HepG2 (cell line): ENCODE data around the gene B3GNT2. TPM values are rescaled to one million over a fixed set of nuclear protein-coding genes. Genes with fewer than 3 reads are reported as not detected.

ENCODE experiments used
- ATAC-seq: fragments of 200-7000 bp; cut with Tn5 transposase; 3 replicates; pipeline ENCODE4 v1.9.1; 2020; ENCODE audit warnings: mild to moderate bottlenecking, moderate library complexity
- BruUV-seq: library from RNA; stranded (reverse); fragments of 400-500 nt; replicated peaks from 2 replicates; lab custom pipeline; 2021; lab: Mats Ljungman, UMichigan
- CTCF ChIA-PET: fragments of 300-600 bp; formaldehyde crosslinking; extraction: SDS; loops from one replicate; lab custom pipeline; 2021; ENCODE audit warnings: low total read pairs, inconsistent platforms, low intra/inter-chr PET ratio; lab: Yijun Ruan, JAX
- POLR2A ChIA-PET: fragments of 350-600 bp; sonication (Branson Sonifier 250); formaldehyde crosslinking; loops from one replicate; lab custom pipeline; 2020; ENCODE audit warnings: antibody characterized with exemption, inconsistent platforms; lab: Yijun Ruan, JAX
- DNase-seq: peaks from one replicate; pipeline ENCODE4 v3.0.0-alpha.2; 2015; ENCODE audit warnings: low spot score
- FAIRE-seq: peaks from 3 replicates; lab custom pipeline; 2011; peaks lifted over from hg19 to GRCh38; lab: Jason Lieb, UNC
- H2AFZ ChIP-seq: one replicate; pipeline ENCODE4 v1.6.1; 2011; ENCODE audit warnings: low read length, inconsistent platforms
- H3K27ac ChIP-seq: fragments of 300-600 bp; 3 replicates; pipeline ENCODE4 v1.8.0; 2011; ENCODE audit warnings: mixed run types, mild to moderate bottlenecking, mixed read lengths, low read length, inconsistent platforms; ENCODE audit not compliant: insufficient read depth; ENCODE audit errors: extremely low read length
- H3K27me3 ChIP-seq, 2 experiments: fragments of 200-600 bp in 1 of 2; 2 replicates in 1 of 2; 3 replicates in 1 of 2; pipeline versions ENCODE4 v1.6.0 to v1.8.0; 2011; ENCODE audit warnings: low read length in 2 of 2, mild to moderate bottlenecking in 2 of 2, moderate library complexity in 2 of 2, inconsistent platforms in 1 of 2; ENCODE audit not compliant: insufficient read depth in 2 of 2, control insufficient read depth in 1 of 2
- H3K36me3 ChIP-seq, 2 experiments: fragments of 200-600 bp in 1 of 2; replicated peaks in 1 of 2; 2 replicates in 1 of 2; 3 replicates in 1 of 2; pipeline versions ENCODE4 v1.5.1 to v1.8.0; 2011; ENCODE audit warnings: low read length in 2 of 2, inconsistent platforms in 1 of 2; ENCODE audit not compliant: insufficient read depth in 2 of 2, control insufficient read depth in 1 of 2
- H3K4me1 ChIP-seq: 2 replicates; pipeline ENCODE4 v1.5.1; 2012; ENCODE audit warnings: low read length, inconsistent platforms; ENCODE audit not compliant: insufficient read depth
- H3K4me2 ChIP-seq: 2 replicates; pipeline ENCODE4 v1.6.0; 2011; ENCODE audit warnings: low read depth, low read length, inconsistent platforms
- H3K4me3 ChIP-seq, 3 experiments: fragments of 200-600 bp in 1 of 3; sonication (generic), shearing (Covaris generic) in 1 of 3; replicated peaks in 1 of 3; 2 replicates each; pipeline ENCODE4 v1.5.1; 2011 to 2016; ENCODE audit warnings: low read length in 3 of 3, inconsistent platforms in 2 of 3, low read depth in 2 of 3, mild to moderate bottlenecking in 2 of 3, control low read depth in 1 of 3, mixed read lengths in 1 of 3; ENCODE audit not compliant: insufficient read depth in 1 of 3
- H3K79me2 ChIP-seq: one replicate; pipeline ENCODE4 v1.6.1; 2011; ENCODE audit warnings: low read length, inconsistent platforms; ENCODE audit not compliant: insufficient read depth
- H3K9ac ChIP-seq: 2 replicates; pipeline ENCODE4 v1.6.0; 2011; ENCODE audit warnings: mild to moderate bottlenecking, low read depth, low read length, inconsistent platforms; ENCODE audit not compliant: insufficient read depth
- H3K9me3 ChIP-seq: 2 replicates; pipeline ENCODE4 v1.5.1; 2012; ENCODE audit warnings: mild to moderate bottlenecking, low read length
- H4K20me1 ChIP-seq: 2 replicates; pipeline ENCODE4 v1.6.0; 2011; ENCODE audit warnings: inconsistent platforms, mild to moderate bottlenecking, low read length, moderate library complexity; ENCODE audit not compliant: insufficient read depth
- ARNT ChIP-seq: fragments of 450-650 bp; IDR thresholded peaks from 2 replicates; pipeline ENCODE4 v1.6.1; 2017
- CENPX ChIP-seq: sonication (generic); formaldehyde crosslinking; IDR thresholded peaks from 2 replicates; pipeline ENCODE4 v1.9.0; 2021; ENCODE audit warnings: mild to moderate bottlenecking, missing genetic modification reagents, moderate library complexity
- DMTF1 ChIP-seq: sonication (generic); formaldehyde crosslinking; IDR thresholded peaks from 2 replicates; pipeline ENCODE4 v1.4.0; 2020; ENCODE audit warnings: mild to moderate bottlenecking, missing genetic modification reagents
- DR1 ChIP-seq: sonication (generic); formaldehyde crosslinking; IDR thresholded peaks from 2 replicates; pipeline ENCODE4 v1.8.0; 2021; ENCODE audit warnings: mild to moderate bottlenecking, missing genetic modification reagents, inconsistent platforms
- FOXA1 ChIP-seq, 2 experiments: fragments of 450-650 bp in 1 of 2; sonication (generic) in 1 of 2; formaldehyde crosslinking in 1 of 2; IDR thresholded peaks; 2 replicates each; pipeline versions ENCODE4 v1.4.0 to v1.6.1; 2016 to 2020; ENCODE audit warnings: missing genetic modification reagents in 1 of 2
- GFI1 ChIP-seq: sonication (generic); formaldehyde crosslinking; IDR thresholded peaks from 2 replicates; pipeline ENCODE4 v1.5.0; 2020; ENCODE audit warnings: missing genetic modification reagents, mild to moderate bottlenecking, borderline replicate concordance
- GLMP ChIP-seq: sonication (generic); formaldehyde crosslinking; IDR thresholded peaks from 2 replicates; pipeline ENCODE4 v1.9.0; 2021; ENCODE audit warnings: missing genetic modification reagents, mild to moderate bottlenecking, borderline replicate concordance
- HMG20A ChIP-seq: IDR thresholded peaks from 2 replicates; pipeline ENCODE4 v1.6.1; 2016; ENCODE audit warnings: borderline replicate concordance
- HOMEZ ChIP-seq: IDR thresholded peaks from 2 replicates; pipeline ENCODE4 v1.6.1; 2016; ENCODE audit warnings: low read depth
- MATR3 ChIP-seq: sonication (generic); formaldehyde crosslinking; IDR thresholded peaks from 2 replicates; pipeline ENCODE4 v1.4.0; 2020; ENCODE audit warnings: missing genetic modification reagents
- MBNL3 ChIP-seq: fragments of 250-450 bp; sonication (Bioruptor Pico); conservative IDR thresholded peaks from 2 replicates; pipeline ENCODE4 v1.8.0; 2022; ENCODE audit warnings: mild to moderate bottlenecking, inconsistent platforms
- NFIB ChIP-seq: sonication (generic); formaldehyde crosslinking; IDR thresholded peaks from 2 replicates; pipeline ENCODE4 v1.9.0; 2021; ENCODE audit warnings: missing genetic modification reagents, mild to moderate bottlenecking, borderline replicate concordance
- RARG ChIP-seq: sonication (generic); formaldehyde crosslinking; IDR thresholded peaks from 2 replicates; pipeline ENCODE4 v1.4.0; 2020; ENCODE audit warnings: low read depth, mild to moderate bottlenecking, missing genetic modification reagents
- TAF1 ChIP-seq: sonication (generic); formaldehyde crosslinking; IDR thresholded peaks from 2 replicates; pipeline ENCODE4 v1.4.0; 2020; ENCODE audit warnings: missing genetic modification reagents
- TFDP1 ChIP-seq: IDR thresholded peaks from 2 replicates; pipeline ENCODE4 v1.6.1; 2016; ENCODE audit warnings: missing compliant biosample characterization, missing genetic modification reagents, borderline replicate concordance
- ZBTB14 ChIP-seq: sonication (generic); formaldehyde crosslinking; IDR thresholded peaks from 2 replicates; pipeline ENCODE4 v1.4.0; 2020; ENCODE audit warnings: missing genetic modification reagents
- ZNF232 ChIP-seq: sonication (generic); formaldehyde crosslinking; IDR thresholded peaks from 2 replicates; pipeline ENCODE4 v1.4.0; 2020; ENCODE audit warnings: missing genetic modification reagents, borderline replicate concordance
- ZNF546 ChIP-seq: sonication (generic); formaldehyde crosslinking; conservative IDR thresholded peaks from 2 replicates; pipeline ENCODE4 v1.8.1; 2023; ENCODE audit warnings: mild to moderate bottlenecking, missing genetic modification reagents
- WGBS: methylation state at CpG from one replicate; pipeline ENCODE4 v1.1.6; 2017; ENCODE audit warnings: low lambda C conversion rate; 5-methylcytosine and 5-hydroxymethylcytosine counted together
- in situ Hi-C: cut with HindIII; loops from 2 replicates; pipeline ENCODE4 v1.10.0; 2017; ENCODE audit warnings: low pct_unique_long_range_greater_than_20kb; ENCODE audit not compliant: extremely low pct_ligation_motif_present
- intact Hi-C: fragments of 100-400 bp; cut with micrococcal nuclease; formaldehyde crosslinking; loops from one replicate; pipeline ENCODE4 v1.10.0; 2022; ENCODE audit not compliant: unreplicated experiment
- polyA plus RNA-seq, 8 experiments: library from polyadenylated mRNA; depleted of rRNA in 3 of 8; stranded (reverse) in 7 of 8; unstranded in 1 of 8; fragments of >200 nt; fragmentation: Illumina TruSeq in 4 of 8; extraction: Trizol in 4 of 8; gene quantifications; 2 replicates each; pipeline versions ENCODE4 v1.2.1 to v1.2.3, GENCODE V29; 2011 to 2016; ENCODE audit warnings: low read depth in 4 of 8, missing spikeins in 1 of 8, mixed read lengths in 1 of 8; ENCODE audit not compliant: insufficient read depth in 1 of 8
- total RNA-seq, 5 experiments: library from RNA; depleted of rRNA; stranded (reverse); fragments of >200 nt; fragmentation: Illumina TruSeq; extraction: Trizol; gene quantifications; 2 replicates each; pipeline ENCODE4 v1.2.3, GENCODE V29; 2016; ENCODE audit warnings: low read depth in 1 of 5

The B3GNT2 gene
- total and polyA plus RNA-seq, 2 of the 13 experiments (the other 11 are each of a cell fraction or from before 2014, with no cell fraction given) = 26.3 to 28.5 TPM

GRCh38 chr2:62270728-62271127 is 74.8 kb downstream of the B3GNT2 start:
- ChIA-PET CTCF (no interaction called here), POLR2A (no interaction called here)
- intact Hi-C loops (no loop called here), in situ Hi-C loops (no loop called here)
- Histone ChIP-seq H3K36me3 (no peaks in the 10 kb centered on the region), H3K9me3 (peaks cover 15% of the 10 kb centered on the region), H3K4me2 (no peak overlapping the region), H3K4me1 (peaks cover 8% of the 10 kb centered on the region; the same call in 1 of the 2 replicates), H3K27ac (no peak overlapping the region), H3K79me2 (no peaks in the 10 kb centered on the region), H3K9ac (no peak overlapping the region), H2AFZ (no peak overlapping the region), H3K27me3 (no peaks in the 10 kb centered on the region), H4K20me1 (no peaks in the 10 kb centered on the region), H3K4me3 (no peak overlapping the region)
- WGBS = 5% methylated on average over 3 of the region's 3 CpGs
- DNase-seq = no peak
- no peak for FAIRE-seq
- no peak for ATAC-seq
- BruUV-seq = no TSS peak
- TF ChIP-seq HMG20A (CRISPR knock-in tag) = no peak
- no peak for TF ChIP-seq DR1 (CRISPR knock-in tag)
- TF ChIP-seq HOMEZ (CRISPR knock-in tag) = no peak
- no peak for TF ChIP-seq CENPX (CRISPR knock-in tag)
- no peak for TF ChIP-seq ZBTB14
- no peak for TF ChIP-seq FOXA1 (IDR thresholded peaks at IDR 0.05)
- TF ChIP-seq FOXA1 (CRISPR knock-in tag; IDR thresholded peaks at IDR 0.05) = no peak
- no peak for TF ChIP-seq GLMP (CRISPR knock-in tag)
- no peak for TF ChIP-seq MATR3
- no peak for TF ChIP-seq DMTF1 (CRISPR knock-in tag)
- no peak for TF ChIP-seq RARG (CRISPR knock-in tag)
- no peak for TF ChIP-seq ZNF546
- TF ChIP-seq ARNT = no peak
- no peak for TF ChIP-seq GFI1 (CRISPR knock-in tag)
- no peak for TF ChIP-seq TAF1 (CRISPR knock-in tag)
- TF ChIP-seq ZNF232 (CRISPR knock-in tag) = no peak
- TF ChIP-seq MBNL3 = no peak
- no peak for TF ChIP-seq NFIB (CRISPR knock-in tag)
- no peak for TF ChIP-seq TFDP1
